H9 (cell line): Measurements from ENCODE around the gene SGSM2. TPM values are rescaled to one million over a fixed set of nuclear protein-coding genes. Genes with fewer than 3 reads are reported as not detected.
A peak's percentile ranks its signal among the peaks of the same experiment; 100 is the strongest.

Experiments
- DNase-seq: peaks from one replicate; pipeline ENCODE4 v3.0.0-alpha.2; 2017
- H2AFZ ChIP-seq: one replicate; pipeline ENCODE4 v1.6.1; 2013; ENCODE audit warnings: mild to moderate bottlenecking, low read length, control low read depth, moderate library complexity
- H2AK5ac ChIP-seq: 2 replicates; pipeline ENCODE4 v1.6.1; 2013; ENCODE audit warnings: low read length, control low read depth, mixed read lengths; ENCODE audit not compliant: insufficient read length
- H2BK120ac ChIP-seq: one replicate; pipeline ENCODE4 v1.6.1; 2013; ENCODE audit warnings: low read depth, mild to moderate bottlenecking, low read length, control low read depth, inconsistent platforms; ENCODE audit not compliant: poor library complexity, severe bottlenecking
- H2BK12ac ChIP-seq: 2 replicates; pipeline ENCODE4 v1.6.1; 2013; ENCODE audit warnings: low read length, control low read depth, mixed read lengths, low read depth; ENCODE audit not compliant: insufficient read length
- H2BK15ac ChIP-seq: 2 replicates; pipeline ENCODE4 v1.6.1; 2013; ENCODE audit warnings: low read depth, low read length, control low read depth
- H2BK20ac ChIP-seq: one replicate; pipeline ENCODE4 v1.6.1; 2013; ENCODE audit warnings: low read depth, mild to moderate bottlenecking, low read length, control low read depth, inconsistent platforms; ENCODE audit not compliant: poor library complexity, severe bottlenecking
- H2BK5ac ChIP-seq: 2 replicates; pipeline ENCODE4 v1.6.1; 2013; ENCODE audit warnings: low read length, control low read depth, mixed read lengths; ENCODE audit not compliant: insufficient read length
- H3K14ac ChIP-seq: 2 replicates; pipeline ENCODE4 v1.6.1; 2013; ENCODE audit warnings: low read length, control low read depth; ENCODE audit not compliant: insufficient read depth
- H3K18ac ChIP-seq: 2 replicates; pipeline ENCODE4 v1.6.1; 2013; ENCODE audit warnings: low read depth, mild to moderate bottlenecking, mixed read lengths, low read length, control low read depth; ENCODE audit not compliant: insufficient read length
- H3K23ac ChIP-seq: 2 replicates; pipeline ENCODE4 v1.6.1; 2013; ENCODE audit warnings: low read length, control low read depth, mixed read lengths, low read depth; ENCODE audit not compliant: insufficient read length
- H3K23me2 ChIP-seq: 2 replicates; pipeline ENCODE4 v1.6.1; 2013; ENCODE audit warnings: low read depth, mild to moderate bottlenecking, mixed read lengths, low read length, control low read depth; ENCODE audit not compliant: insufficient read length, poor library complexity, severe bottlenecking
- H3K27ac ChIP-seq: 2 replicates; pipeline ENCODE4 v1.5.1; 2013; ENCODE audit warnings: low read length, control low read depth, mixed read lengths, low read depth; ENCODE audit not compliant: insufficient read length
- H3K27me3 ChIP-seq: 2 replicates; pipeline ENCODE4 v1.6.1; 2013; ENCODE audit warnings: low read length, control low read depth, inconsistent platforms; ENCODE audit not compliant: insufficient read depth
- H3K4ac ChIP-seq: 2 replicates; pipeline ENCODE4 v1.6.1; 2013; ENCODE audit warnings: low read depth, mild to moderate bottlenecking, control low read depth, inconsistent platforms, low read length, moderate library complexity
- H3K4me1 ChIP-seq: 2 replicates; pipeline ENCODE4 v1.6.1; 2013; ENCODE audit warnings: low read length, control low read depth, inconsistent platforms; ENCODE audit not compliant: insufficient read depth
- H3K4me2 ChIP-seq: 2 replicates; pipeline ENCODE4 v1.6.1; 2013; ENCODE audit warnings: low read length, control low read depth, mixed read lengths; ENCODE audit not compliant: insufficient read length, insufficient read depth
- H3K56ac ChIP-seq: 2 replicates; pipeline ENCODE4 v1.6.1; 2013; ENCODE audit warnings: low read depth, mild to moderate bottlenecking, mixed read lengths, low read length, control low read depth; ENCODE audit not compliant: insufficient read length
- H3K79me1 ChIP-seq: 2 replicates; pipeline ENCODE4 v1.6.1; 2013; ENCODE audit warnings: low read depth, mild to moderate bottlenecking, moderate library complexity, low read length, control low read depth, inconsistent platforms; ENCODE audit not compliant: insufficient read depth, poor library complexity, severe bottlenecking
- H3K79me2 ChIP-seq: 2 replicates; pipeline ENCODE4 v1.6.1; 2013; ENCODE audit warnings: low read length, control low read depth, inconsistent platforms; ENCODE audit not compliant: insufficient read depth
- H3K9ac ChIP-seq: 2 replicates; pipeline ENCODE4 v1.6.1; 2013; ENCODE audit warnings: low read length, control low read depth, mixed read lengths; ENCODE audit not compliant: insufficient read length; ENCODE audit errors: extremely low read depth
- H3K9me3 ChIP-seq: one replicate; pipeline ENCODE4 v1.6.1; 2013; ENCODE audit warnings: low read depth, low read length, inconsistent platforms; ENCODE audit not compliant: control insufficient read depth
- H3T11ph ChIP-seq: one replicate; pipeline ENCODE4 v1.6.1; 2013; ENCODE audit warnings: mild to moderate bottlenecking, low read length, control low read depth, inconsistent platforms
- H4K20me1 ChIP-seq: one replicate; pipeline ENCODE4 v1.6.1; 2013; ENCODE audit not compliant: control insufficient read depth, insufficient read length, insufficient read depth
- H4K5ac ChIP-seq: 2 replicates; pipeline ENCODE4 v1.6.1; 2013; ENCODE audit warnings: low read depth, mild to moderate bottlenecking, mixed read lengths, low read length, control low read depth; ENCODE audit not compliant: insufficient read length
- H4K8ac ChIP-seq: replicated peaks from 2 replicates; pipeline ENCODE4 v1.6.1; 2013; ENCODE audit warnings: low read length, control low read depth, mixed read lengths, low read depth; ENCODE audit not compliant: insufficient read length
- H4K91ac ChIP-seq: 2 replicates; pipeline ENCODE4 v1.6.1; 2013; ENCODE audit warnings: low read depth, mild to moderate bottlenecking, moderate library complexity, mixed read lengths, low read length, control low read depth; ENCODE audit not compliant: insufficient read length
- H3K27ac Mint-ChIP-seq, 3 experiments: 2 replicates in 2 of 3; 3 replicates in 1 of 3; pipeline ENCODE4 v1.8.0; 2020 to 2021; ENCODE audit warnings: mixed read lengths in 3 of 3, mild to moderate bottlenecking in 1 of 3, moderate library complexity in 1 of 3
- H3K27me3 Mint-ChIP-seq: 2 replicates; pipeline ENCODE4 v1.8.0; 2021; ENCODE audit warnings: low read depth, mild to moderate bottlenecking, moderate library complexity, mixed read lengths
- H3K36me3 Mint-ChIP-seq, 3 experiments: 2 replicates in 2 of 3; 3 replicates in 1 of 3; pipeline ENCODE4 v1.8.0; 2020 to 2021; ENCODE audit warnings: low read depth in 3 of 3, mixed read lengths in 3 of 3; ENCODE audit not compliant: insufficient read depth in 1 of 3
- H3K4me1 Mint-ChIP-seq, 2 experiments: 2 replicates each; pipeline ENCODE4 v1.8.0; 2020; ENCODE audit warnings: mixed read lengths in 2 of 2
- H3K4me3 Mint-ChIP-seq, 2 experiments: 2 replicates in 1 of 2; 3 replicates in 1 of 2; pipeline ENCODE4 v1.8.0; 2020 to 2021; ENCODE audit warnings: mild to moderate bottlenecking in 2 of 2, mixed read lengths in 2 of 2, moderate library complexity in 1 of 2
- H3K9me3 Mint-ChIP-seq, 2 experiments: 2 replicates in 1 of 2; 3 replicates in 1 of 2; pipeline ENCODE4 v1.8.0; 2020; ENCODE audit warnings: mild to moderate bottlenecking in 2 of 2, mixed read lengths in 2 of 2, moderate library complexity in 1 of 2
- CTCF ChIP-seq: fragments of 200-600 bp; sonication (generic); conservative IDR thresholded peaks from 3 replicates; pipeline ENCODE4 v1.8.0; 2021; ENCODE audit warnings: antibody characterized with exemption, mild to moderate bottlenecking
- WGBS: extraction: QIAGEN DNeasy Blood & Tissue Kit; methylation state at CpG from one replicate; pipeline ENCODE4 v1.1.7; 2013; ENCODE audit warnings: missing lambda C conversion rate, low lambda C conversion rate, mixed read lengths; ENCODE audit not compliant: insufficient read length; ENCODE audit errors: extremely low coverage; 5-methylcytosine and 5-hydroxymethylcytosine counted together
- total RNA-seq: library from RNA; stranded (reverse); gene quantifications from 2 replicates; pipeline ENCODE4 v1.2.1, GENCODE V29; 2021

The SGSM2 gene
- total RNA-seq, 1 experiment from 2014 or later, result 45.6 TPM

- no peak for DNase-seq
- no peak overlapping the region for H3K4me3 Mint-ChIP-seq
- H3K9me3 ChIP-seq, result no peaks in the 10 kb centered on the region
Observed at GRCh38 chr17:2421315-2422147, 84.2 kb downstream of the SGSM2 start.

More at GRCh38 chr17:2421315-2422147, 84.2 kb downstream of the SGSM2 start:
- Histone ChIP-seq H4K91ac (no peak overlapping the region), H3K27ac (no peak overlapping the region), H2BK120ac (no peak overlapping the region), H3K18ac (no peak overlapping the region), H3K4ac (no peak overlapping the region), H2BK20ac (no peak overlapping the region), H2BK5ac (no peak overlapping the region), H3K23me2 (no peaks in the 10 kb centered on the region), H3K14ac (no peak overlapping the region), H2AK5ac (no peak overlapping the region), H2BK15ac (no peak overlapping the region), H3K9ac (no peak overlapping the region), H4K5ac (no peak overlapping the region), H3T11ph (no peak overlapping the region), H3K27me3 (no peaks in the 10 kb centered on the region), H3K79me2 (no peaks in the 10 kb centered on the region), H2BK12ac (no peak overlapping the region), H3K79me1 (no peaks in the 10 kb centered on the region), H4K8ac (no peak overlapping the region), H2AFZ (no peak overlapping the region), H4K20me1 (no peaks in the 10 kb centered on the region), H3K56ac (peak overlapping the region; percentile 41), H3K4me1 (no peaks in the 10 kb centered on the region), H3K23ac (no peak overlapping the region), H3K4me2 (no peak overlapping the region)
- Mint-ChIP-seq H3K27ac (peak overlapping the region in 2 of 3 experiments; percentile 10 to 73; a peak in 3 of 7 replicates), H3K36me3 (peaks cover 21 to 59% (median 45%) of the 10 kb centered on the region in 3 experiments; a peak in 6 of 7 replicates), H3K4me1 (peaks cover 2 to 3% of the 10 kb centered on the region in 2 experiments; a peak in 2 of 4 replicates), H3K27me3 (no peaks in the 10 kb centered on the region), H3K9me3 (no peaks in the 10 kb centered on the region)
- TF ChIP-seq CTCF, result peak; percentile 52; the same call in 2 of the 3 replicates
- no CpG with 5 or more reads among the region's 27 CpGs for WGBS
